HepG2 (cell line): ENCODE results near the gene RABEP2. TPM values are rescaled to one million over a fixed set of nuclear protein-coding genes. Genes with fewer than 3 reads are reported as not detected.

Experiments
- ATF7 ChIP-seq, 2 experiments: fragments of 450-650 bp in 1 of 2; sonication (generic) in 1 of 2; formaldehyde crosslinking in 1 of 2; IDR thresholded peaks; 2 replicates each; pipeline versions ENCODE4 v1.4.0 to v1.6.1; 2016 to 2020; ENCODE audit warnings: antibody characterized with exemption in 1 of 2, mild to moderate bottlenecking in 1 of 2, missing genetic modification reagents in 1 of 2
- DNMT3B ChIP-seq: conservative IDR thresholded peaks from 2 replicates; pipeline ENCODE4 v1.6.1; 2016; ENCODE audit warnings: missing biosample characterization, control low read depth
- HMGA1 ChIP-seq: sonication (generic); formaldehyde crosslinking; conservative IDR thresholded peaks from 2 replicates; pipeline ENCODE4 v1.4.0; 2020; ENCODE audit warnings: missing genetic modification reagents
- HNRNPK ChIP-seq: fragments of 200-400 bp; formaldehyde crosslinking; IDR thresholded peaks from 2 replicates; pipeline ENCODE4 v1.6.1; 2018; ENCODE audit warnings: low read length, low read depth, moderate library complexity, mild to moderate bottlenecking; ENCODE audit not compliant: poor library complexity, severe bottlenecking
- JUND ChIP-seq: sonication (generic); formaldehyde crosslinking; IDR thresholded peaks from 2 replicates; pipeline ENCODE4 v1.8.0; 2022; ENCODE audit warnings: mild to moderate bottlenecking, missing genetic modification reagents
- KLF15 ChIP-seq: sonication (generic); formaldehyde crosslinking; IDR thresholded peaks from 2 replicates; pipeline ENCODE4 v1.8.1; 2023; ENCODE audit warnings: borderline replicate concordance, mild to moderate bottlenecking, inconsistent platforms, missing genetic modification reagents, mixed read lengths
- PITX1 ChIP-seq: sonication (generic); formaldehyde crosslinking; IDR thresholded peaks from 2 replicates; pipeline ENCODE4 v1.5.1; 2020; ENCODE audit warnings: mild to moderate bottlenecking, missing genetic modification reagents
- POGZ ChIP-seq: sonication (generic); formaldehyde crosslinking; IDR thresholded peaks from 2 replicates; pipeline ENCODE4 v1.4.0; 2020; ENCODE audit warnings: mild to moderate bottlenecking, missing genetic modification reagents
- ZBTB21 ChIP-seq: sonication (generic); formaldehyde crosslinking; IDR thresholded peaks from 2 replicates; pipeline ENCODE4 v1.4.0; 2020; ENCODE audit warnings: missing genetic modification reagents
- ZMYM2 ChIP-seq: sonication (generic); formaldehyde crosslinking; IDR thresholded peaks from 2 replicates; pipeline ENCODE4 v1.8.0; 2022; ENCODE audit warnings: mild to moderate bottlenecking, missing genetic modification reagents
- ZNF331 ChIP-seq: sonication (generic); formaldehyde crosslinking; IDR thresholded peaks from 2 replicates; pipeline ENCODE4 v1.4.0; 2020; ENCODE audit warnings: missing genetic modification reagents
- ZNF34 ChIP-seq: sonication (generic); formaldehyde crosslinking; IDR thresholded peaks from 2 replicates; pipeline ENCODE4 v1.4.0; 2020; ENCODE audit warnings: mild to moderate bottlenecking, missing genetic modification reagents, borderline replicate concordance
- ZNF547 ChIP-seq: sonication (generic); formaldehyde crosslinking; IDR thresholded peaks from 2 replicates; pipeline ENCODE4 v1.5.1; 2020; ENCODE audit warnings: mild to moderate bottlenecking, missing genetic modification reagents
- polyA plus RNA-seq, 8 experiments: library from polyadenylated mRNA; depleted of rRNA in 3 of 8; stranded (reverse) in 7 of 8; unstranded in 1 of 8; fragments of >200 nt; fragmentation: Illumina TruSeq in 4 of 8; extraction: Trizol in 4 of 8; gene quantifications; 2 replicates each; pipeline versions ENCODE4 v1.2.1 to v1.2.3, GENCODE V29; 2011 to 2016; ENCODE audit warnings: low read depth in 4 of 8, missing spikeins in 1 of 8, mixed read lengths in 1 of 8; ENCODE audit not compliant: insufficient read depth in 1 of 8
- total RNA-seq, 5 experiments: library from RNA; depleted of rRNA; stranded (reverse); fragments of >200 nt; fragmentation: Illumina TruSeq; extraction: Trizol; gene quantifications; 2 replicates each; pipeline ENCODE4 v1.2.3, GENCODE V29; 2016; ENCODE audit warnings: low read depth in 1 of 5
- TF ChIP-seq, protein P1 (sequence below): IDR thresholded peaks from 2 replicates; pipeline ENCODE4 v1.6.1; 2016; ENCODE audit warnings: low read depth
- TF ChIP-seq, protein P2 (sequence below): sonication (generic); formaldehyde crosslinking; IDR thresholded peaks from 2 replicates; pipeline ENCODE4 v1.4.0; 2020; ENCODE audit warnings: mild to moderate bottlenecking, missing genetic modification reagents
- TF ChIP-seq, protein P3 (sequence below): sonication (generic); formaldehyde crosslinking; IDR thresholded peaks from 2 replicates; pipeline ENCODE4 v1.8.1; 2023; ENCODE audit warnings: missing genetic modification reagents, inconsistent platforms, borderline replicate concordance
- TF ChIP-seq, protein P4 (sequence below): sonication (generic); formaldehyde crosslinking; IDR thresholded peaks from 2 replicates; pipeline ENCODE4 v1.8.0; 2022; ENCODE audit warnings: missing genetic modification reagents, low read depth, mild to moderate bottlenecking, borderline replicate concordance
- TF ChIP-seq, protein P5 (sequence below): sonication (generic); formaldehyde crosslinking; IDR thresholded peaks from 2 replicates; pipeline ENCODE4 v1.4.0; 2020; ENCODE audit warnings: missing genetic modification reagents

The RABEP2 gene
- total and polyA plus RNA-seq, 2 of the 13 experiments (the other 11 are each of a cell fraction or from before 2014, with no cell fraction given) = 10.8 to 18.4 TPM

DNA sequence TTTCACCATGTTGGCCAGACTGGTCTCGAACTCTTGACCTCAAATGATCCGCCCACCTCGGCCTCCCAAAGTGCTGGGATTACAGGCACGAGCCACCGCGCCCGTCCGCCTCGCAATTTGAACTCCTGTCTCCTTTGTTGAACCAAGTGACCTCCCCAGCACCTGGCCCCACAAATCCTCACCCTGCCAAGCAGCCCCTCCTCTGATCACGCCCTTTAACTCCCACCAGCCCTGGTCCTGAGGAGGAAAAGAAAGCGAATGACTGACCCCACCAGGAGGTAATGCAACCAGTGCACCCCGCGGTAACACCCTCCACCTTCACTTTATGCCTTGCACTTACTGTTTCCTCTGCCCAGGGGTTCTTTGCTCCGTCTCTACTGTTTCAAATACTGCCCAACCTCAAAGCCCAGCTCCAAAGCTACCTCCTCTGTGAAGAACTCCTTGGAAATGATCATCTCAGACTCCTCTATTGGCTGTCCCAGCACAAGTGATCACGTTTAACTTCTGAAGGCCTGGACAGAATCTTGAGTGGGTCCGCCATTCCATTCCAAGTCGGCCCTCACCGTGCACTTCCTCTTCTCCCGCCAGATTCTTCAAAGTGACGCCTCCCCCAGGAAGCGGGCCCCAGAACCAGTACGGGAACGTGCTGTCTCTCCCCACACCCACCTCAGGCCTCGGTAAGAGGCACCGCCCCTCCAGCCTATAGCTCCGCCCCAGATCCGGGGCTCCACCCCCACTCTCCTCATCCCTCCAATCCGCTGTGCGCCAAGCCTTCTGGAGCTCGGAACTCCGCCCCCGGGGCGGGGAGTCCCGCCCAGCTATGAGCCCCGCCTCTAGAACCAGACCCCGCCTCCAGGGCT is 11.1 kb upstream of the RABEP2 start (continued):
- TF ChIP-seq HNRNPK (no peak), JUND (no peak), ZNF547 (CRISPR knock-in tag) (no peak; the same call in none of the 2 replicates), ZBTB21 (no peak), DNMT3B (CRISPR knock-in tag) (no peak), ATF7 (IDR thresholded peaks at IDR 0.05) (no peak), ATF7 (CRISPR knock-in tag; IDR thresholded peaks at IDR 0.05) (peak; percentile 75; the same call in 1 of the 2 replicates), ZNF34 (CRISPR knock-in tag) (no peak), PITX1 (CRISPR knock-in tag) (peak; percentile 26; the same call in 1 of the 2 replicates), ZNF331 (CRISPR knock-in tag) (no peak), HMGA1 (CRISPR knock-in tag) (no peak), KLF15 (no peak), ZMYM2 (CRISPR knock-in tag) (peak; percentile 78; the same call in 1 of the 2 replicates), POGZ (no peak)
- TF ChIP-seq, protein P1, sequence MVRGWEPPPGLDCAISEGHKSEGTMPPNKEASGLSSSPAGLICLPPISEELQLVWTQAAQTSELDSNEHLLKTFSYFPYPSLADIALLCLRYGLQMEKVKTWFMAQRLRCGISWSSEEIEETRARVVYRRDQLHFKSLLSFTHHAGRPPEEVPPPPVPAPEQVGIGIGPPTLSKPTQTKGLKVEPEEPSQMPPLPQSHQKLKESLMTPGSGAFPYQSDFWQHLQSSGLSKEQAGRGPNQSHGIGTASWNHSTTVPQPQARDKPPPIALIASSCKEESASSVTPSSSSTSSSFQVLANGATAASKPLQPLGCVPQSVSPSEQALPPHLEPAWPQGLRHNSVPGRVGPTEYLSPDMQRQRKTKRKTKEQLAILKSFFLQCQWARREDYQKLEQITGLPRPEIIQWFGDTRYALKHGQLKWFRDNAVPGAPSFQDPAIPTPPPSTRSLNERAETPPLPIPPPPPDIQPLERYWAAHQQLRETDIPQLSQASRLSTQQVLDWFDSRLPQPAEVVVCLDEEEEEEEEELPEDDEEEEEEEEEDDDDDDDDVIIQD (CRISPR knock-in tag) = peak; percentile 77; the same call in 1 of the 2 replicates
- TF ChIP-seq, protein P2, sequence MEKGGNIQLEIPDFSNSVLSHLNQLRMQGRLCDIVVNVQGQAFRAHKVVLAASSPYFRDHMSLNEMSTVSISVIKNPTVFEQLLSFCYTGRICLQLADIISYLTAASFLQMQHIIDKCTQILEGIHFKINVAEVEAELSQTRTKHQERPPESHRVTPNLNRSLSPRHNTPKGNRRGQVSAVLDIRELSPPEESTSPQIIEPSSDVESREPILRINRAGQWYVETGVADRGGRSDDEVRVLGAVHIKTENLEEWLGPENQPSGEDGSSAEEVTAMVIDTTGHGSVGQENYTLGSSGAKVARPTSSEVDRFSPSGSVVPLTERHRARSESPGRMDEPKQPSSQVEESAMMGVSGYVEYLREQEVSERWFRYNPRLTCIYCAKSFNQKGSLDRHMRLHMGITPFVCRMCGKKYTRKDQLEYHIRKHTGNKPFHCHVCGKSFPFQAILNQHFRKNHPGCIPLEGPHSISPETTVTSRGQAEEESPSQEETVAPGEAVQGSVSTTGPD (CRISPR knock-in tag) = no peak
- TF ChIP-seq, protein P3, sequence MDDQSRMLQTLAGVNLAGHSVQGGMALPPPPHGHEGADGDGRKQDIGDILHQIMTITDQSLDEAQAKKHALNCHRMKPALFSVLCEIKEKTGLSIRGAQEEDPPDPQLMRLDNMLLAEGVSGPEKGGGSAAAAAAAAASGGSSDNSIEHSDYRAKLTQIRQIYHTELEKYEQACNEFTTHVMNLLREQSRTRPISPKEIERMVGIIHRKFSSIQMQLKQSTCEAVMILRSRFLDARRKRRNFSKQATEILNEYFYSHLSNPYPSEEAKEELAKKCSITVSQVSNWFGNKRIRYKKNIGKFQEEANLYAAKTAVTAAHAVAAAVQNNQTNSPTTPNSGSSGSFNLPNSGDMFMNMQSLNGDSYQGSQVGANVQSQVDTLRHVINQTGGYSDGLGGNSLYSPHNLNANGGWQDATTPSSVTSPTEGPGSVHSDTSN (CRISPR knock-in tag) = no peak
- TF ChIP-seq, protein P4, sequence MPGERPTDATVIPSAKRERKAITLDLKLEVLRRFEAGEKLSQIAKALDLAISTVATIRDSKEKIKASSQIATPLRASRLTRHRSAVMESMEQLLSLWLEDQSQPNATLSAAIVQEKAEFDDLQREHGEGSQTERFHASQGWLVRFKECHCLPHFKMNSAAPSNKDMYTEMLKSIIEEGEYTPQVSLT (CRISPR knock-in tag) = no peak
- TF ChIP-seq, protein P5, sequence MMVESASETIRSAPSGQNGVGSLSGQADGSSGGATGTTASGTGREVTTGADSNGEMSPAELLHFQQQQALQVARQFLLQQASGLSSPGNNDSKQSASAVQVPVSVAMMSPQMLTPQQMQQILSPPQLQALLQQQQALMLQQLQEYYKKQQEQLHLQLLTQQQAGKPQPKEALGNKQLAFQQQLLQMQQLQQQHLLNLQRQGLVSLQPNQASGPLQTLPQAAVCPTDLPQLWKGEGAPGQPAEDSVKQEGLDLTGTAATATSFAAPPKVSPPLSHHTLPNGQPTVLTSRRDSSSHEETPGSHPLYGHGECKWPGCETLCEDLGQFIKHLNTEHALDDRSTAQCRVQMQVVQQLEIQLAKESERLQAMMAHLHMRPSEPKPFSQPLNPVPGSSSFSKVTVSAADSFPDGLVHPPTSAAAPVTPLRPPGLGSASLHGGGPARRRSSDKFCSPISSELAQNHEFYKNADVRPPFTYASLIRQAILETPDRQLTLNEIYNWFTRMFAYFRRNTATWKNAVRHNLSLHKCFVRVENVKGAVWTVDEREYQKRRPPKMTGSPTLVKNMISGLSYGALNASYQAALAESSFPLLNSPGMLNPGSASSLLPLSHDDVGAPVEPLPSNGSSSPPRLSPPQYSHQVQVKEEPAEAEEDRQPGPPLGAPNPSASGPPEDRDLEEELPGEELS (CRISPR knock-in tag) = no peak
